HL-60 (cell line): ENCODE data around the gene TOP1.

Source experiments
- DNase-seq, 2 experiments: peaks; one replicate each; pipeline ENCODE4 v3.0.0-alpha.2; 2010 to 2020; ENCODE audit warnings: low read depth in 1 of 2, low spot score in 1 of 2
- H3K27ac ChIP-seq: fragments of 250-450 bp; sonication (Bioruptor Pico); replicated peaks from 2 replicates; pipeline ENCODE4 v1.5.1; 2020; ENCODE audit warnings: mild to moderate bottlenecking, moderate library complexity
- H3K27me3 ChIP-seq: fragments of 250-450 bp; sonication (Bioruptor Pico); 2 replicates; pipeline ENCODE4 v1.5.1; 2021; ENCODE audit warnings: mild to moderate bottlenecking, moderate library complexity; ENCODE audit not compliant: insufficient read depth, poor library complexity, severe bottlenecking
- H3K4me3 ChIP-seq: replicated peaks from 2 replicates; pipeline ENCODE4 v1.5.1; 2011; ENCODE audit warnings: mild to moderate bottlenecking, control low read depth, low read length; ENCODE audit not compliant: insufficient read depth
- GABPA ChIP-seq: IDR thresholded peaks from 2 replicates; pipeline ENCODE4 v1.6.1; 2012; ENCODE audit warnings: low read depth
- POLR2AphosphoS5 ChIP-seq: IDR thresholded peaks from 2 replicates; pipeline ENCODE4 v1.6.1; 2012; ENCODE audit warnings: low read depth
- SPI1 ChIP-seq: IDR thresholded peaks from 2 replicates; pipeline ENCODE4 v1.6.1; 2012; ENCODE audit warnings: low read depth, mild to moderate bottlenecking, borderline replicate concordance
- TF ChIP-seq, protein P1 (sequence below): IDR thresholded peaks from 2 replicates; pipeline ENCODE4 v1.6.1; 2012; ENCODE audit warnings: low read depth; ENCODE audit not compliant: insufficient replicate concordance
- TF ChIP-seq, protein P2 (sequence below): IDR thresholded peaks from one replicate; pipeline ENCODE4 v1.5.1; 2011; ENCODE audit warnings: low read length, control low read depth, inconsistent platforms; ENCODE audit not compliant: insufficient read depth

TOP1 gene

DNA sequence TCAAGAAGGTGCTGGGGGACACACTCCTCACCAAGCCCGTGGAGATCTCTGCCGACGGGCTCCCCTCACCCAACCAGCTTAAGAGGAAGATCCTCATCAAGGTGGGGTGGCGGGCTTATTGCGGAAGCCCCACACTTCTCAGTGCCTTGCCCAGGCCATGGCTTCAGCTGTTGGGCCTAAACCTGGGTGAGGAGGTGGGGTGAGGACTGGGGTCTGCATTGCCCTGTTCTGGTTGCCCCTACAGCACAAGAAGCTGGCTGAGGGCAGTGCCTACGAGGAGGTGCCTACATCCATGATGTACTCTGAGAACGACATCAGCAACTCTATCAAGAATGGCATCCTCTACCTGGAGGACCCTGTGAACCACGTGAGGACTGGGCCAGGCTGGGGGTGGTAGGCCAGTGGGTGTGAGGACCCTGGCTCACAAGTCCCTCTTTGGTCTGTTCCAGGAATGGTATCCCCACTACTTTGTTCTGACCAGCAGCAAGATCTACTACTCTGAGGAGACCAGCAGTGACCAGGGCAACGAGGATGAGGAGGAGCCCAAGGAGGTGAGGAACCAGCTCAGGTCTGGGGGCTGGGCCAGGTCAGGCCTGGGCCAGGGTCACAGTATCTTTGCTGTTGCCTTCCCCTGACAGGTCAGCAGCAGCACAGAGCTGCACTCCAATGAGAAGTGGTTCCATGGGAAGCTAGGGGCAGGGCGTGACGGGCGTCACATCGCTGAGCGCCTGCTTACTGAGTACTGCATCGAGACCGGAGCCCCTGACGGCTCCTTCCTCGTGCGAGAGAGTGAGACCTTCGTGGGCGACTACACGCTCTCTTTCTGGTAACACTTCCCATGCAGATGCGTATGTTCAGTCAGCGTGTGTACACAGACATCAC lies 136.6 kb downstream of the TOP1 start:
- TF ChIP-seq, protein P1, sequence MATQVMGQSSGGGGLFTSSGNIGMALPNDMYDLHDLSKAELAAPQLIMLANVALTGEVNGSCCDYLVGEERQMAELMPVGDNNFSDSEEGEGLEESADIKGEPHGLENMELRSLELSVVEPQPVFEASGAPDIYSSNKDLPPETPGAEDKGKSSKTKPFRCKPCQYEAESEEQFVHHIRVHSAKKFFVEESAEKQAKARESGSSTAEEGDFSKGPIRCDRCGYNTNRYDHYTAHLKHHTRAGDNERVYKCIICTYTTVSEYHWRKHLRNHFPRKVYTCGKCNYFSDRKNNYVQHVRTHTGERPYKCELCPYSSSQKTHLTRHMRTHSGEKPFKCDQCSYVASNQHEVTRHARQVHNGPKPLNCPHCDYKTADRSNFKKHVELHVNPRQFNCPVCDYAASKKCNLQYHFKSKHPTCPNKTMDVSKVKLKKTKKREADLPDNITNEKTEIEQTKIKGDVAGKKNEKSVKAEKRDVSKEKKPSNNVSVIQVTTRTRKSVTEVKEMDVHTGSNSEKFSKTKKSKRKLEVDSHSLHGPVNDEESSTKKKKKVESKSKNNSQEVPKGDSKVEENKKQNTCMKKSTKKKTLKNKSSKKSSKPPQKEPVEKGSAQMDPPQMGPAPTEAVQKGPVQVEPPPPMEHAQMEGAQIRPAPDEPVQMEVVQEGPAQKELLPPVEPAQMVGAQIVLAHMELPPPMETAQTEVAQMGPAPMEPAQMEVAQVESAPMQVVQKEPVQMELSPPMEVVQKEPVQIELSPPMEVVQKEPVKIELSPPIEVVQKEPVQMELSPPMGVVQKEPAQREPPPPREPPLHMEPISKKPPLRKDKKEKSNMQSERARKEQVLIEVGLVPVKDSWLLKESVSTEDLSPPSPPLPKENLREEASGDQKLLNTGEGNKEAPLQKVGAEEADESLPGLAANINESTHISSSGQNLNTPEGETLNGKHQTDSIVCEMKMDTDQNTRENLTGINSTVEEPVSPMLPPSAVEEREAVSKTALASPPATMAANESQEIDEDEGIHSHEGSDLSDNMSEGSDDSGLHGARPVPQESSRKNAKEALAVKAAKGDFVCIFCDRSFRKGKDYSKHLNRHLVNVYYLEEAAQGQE: no peak
- no peak for DNase-seq
- peaks cover 7% of the 10 kb centered on the region for H3K27me3 ChIP-seq
- no peak overlapping the region for H3K27ac ChIP-seq
- no peak overlapping the region for H3K4me3 ChIP-seq

DNA sequence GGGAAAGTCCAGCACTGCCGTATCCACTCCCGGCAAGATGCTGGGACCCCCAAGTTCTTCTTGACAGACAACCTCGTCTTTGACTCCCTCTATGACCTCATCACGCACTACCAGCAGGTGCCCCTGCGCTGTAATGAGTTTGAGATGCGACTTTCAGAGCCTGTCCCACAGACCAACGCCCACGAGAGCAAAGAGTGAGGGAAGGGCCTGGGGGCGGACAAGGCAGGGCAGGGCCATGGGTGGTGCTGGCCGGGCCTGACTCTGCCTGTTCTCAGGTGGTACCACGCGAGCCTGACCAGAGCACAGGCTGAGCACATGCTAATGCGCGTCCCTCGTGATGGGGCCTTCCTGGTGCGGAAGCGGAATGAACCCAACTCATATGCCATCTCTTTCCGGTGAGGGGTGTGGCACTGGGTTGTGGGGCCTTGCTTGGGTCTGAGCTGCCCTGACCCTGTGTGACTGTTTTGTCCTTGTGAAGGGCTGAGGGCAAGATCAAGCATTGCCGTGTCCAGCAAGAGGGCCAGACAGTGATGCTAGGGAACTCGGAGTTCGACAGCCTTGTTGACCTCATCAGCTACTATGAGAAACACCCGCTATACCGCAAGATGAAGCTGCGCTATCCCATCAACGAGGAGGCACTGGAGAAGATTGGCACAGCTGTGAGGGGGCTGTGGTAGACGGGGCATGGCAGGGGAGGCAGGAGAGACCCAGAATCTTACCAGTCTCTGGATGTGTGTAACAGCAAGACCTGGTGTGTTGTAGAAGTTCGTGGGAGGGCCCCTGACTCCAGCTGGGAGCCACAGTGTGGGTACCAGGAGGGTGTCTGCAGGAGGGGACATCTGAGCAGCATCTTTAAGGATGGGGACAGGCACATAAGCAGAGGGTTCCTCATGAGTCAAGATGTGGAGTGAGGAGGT lies 137.8 kb downstream of the TOP1 start:
- H3K27ac ChIP-seq: no peak overlapping the region
- no peak overlapping the region for H3K4me3 ChIP-seq
- peaks cover 10% of the 10 kb centered on the region for H3K27me3 ChIP-seq
- TF ChIP-seq POLR2AphosphoS5: no peak
- TF ChIP-seq, protein P2, sequence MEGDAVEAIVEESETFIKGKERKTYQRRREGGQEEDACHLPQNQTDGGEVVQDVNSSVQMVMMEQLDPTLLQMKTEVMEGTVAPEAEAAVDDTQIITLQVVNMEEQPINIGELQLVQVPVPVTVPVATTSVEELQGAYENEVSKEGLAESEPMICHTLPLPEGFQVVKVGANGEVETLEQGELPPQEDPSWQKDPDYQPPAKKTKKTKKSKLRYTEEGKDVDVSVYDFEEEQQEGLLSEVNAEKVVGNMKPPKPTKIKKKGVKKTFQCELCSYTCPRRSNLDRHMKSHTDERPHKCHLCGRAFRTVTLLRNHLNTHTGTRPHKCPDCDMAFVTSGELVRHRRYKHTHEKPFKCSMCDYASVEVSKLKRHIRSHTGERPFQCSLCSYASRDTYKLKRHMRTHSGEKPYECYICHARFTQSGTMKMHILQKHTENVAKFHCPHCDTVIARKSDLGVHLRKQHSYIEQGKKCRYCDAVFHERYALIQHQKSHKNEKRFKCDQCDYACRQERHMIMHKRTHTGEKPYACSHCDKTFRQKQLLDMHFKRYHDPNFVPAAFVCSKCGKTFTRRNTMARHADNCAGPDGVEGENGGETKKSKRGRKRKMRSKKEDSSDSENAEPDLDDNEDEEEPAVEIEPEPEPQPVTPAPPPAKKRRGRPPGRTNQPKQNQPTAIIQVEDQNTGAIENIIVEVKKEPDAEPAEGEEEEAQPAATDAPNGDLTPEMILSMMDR: no peak
- TF ChIP-seq, protein P1: no peak
- TF ChIP-seq SPI1: no peak
- no peak for TF ChIP-seq GABPA
- no peak for DNase-seq

DNA sequence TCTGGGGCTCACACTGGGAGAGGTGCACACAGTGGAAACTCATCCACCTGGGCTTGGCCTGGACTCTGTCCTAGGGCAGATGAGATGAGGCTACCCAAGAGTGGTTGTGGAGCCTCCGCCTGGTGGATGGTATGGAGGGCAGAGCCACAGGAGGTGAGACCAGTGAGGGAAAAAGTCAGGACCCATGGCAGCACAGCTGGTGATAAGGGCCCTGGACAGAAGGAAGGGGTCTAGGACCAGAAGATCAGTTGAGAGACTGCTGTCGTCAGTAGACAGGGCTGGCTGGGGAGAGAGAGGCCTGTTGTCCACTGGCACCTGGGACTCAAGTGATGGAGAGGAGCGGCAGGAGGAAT lies 138.5 kb downstream of the TOP1 start:
- no peak overlapping the region for H3K4me3 ChIP-seq
- DNase-seq: no peak
- H3K27ac ChIP-seq: no peak overlapping the region
- H3K27me3 ChIP-seq: peaks cover 10% of the 10 kb centered on the region
- TF ChIP-seq, protein P2: no peak
- TF ChIP-seq POLR2AphosphoS5: no peak
- TF ChIP-seq, protein P1: no peak
